ENCODE results near the gene STXBP5. TPM values are rescaled to one million over a fixed set of nuclear protein-coding genes. Genes with fewer than 3 reads are reported as not detected.

Gene STXBP5
- total RNA-seq, 1 experiment from 2014 or later, result 11.6 TPM

DNA sequence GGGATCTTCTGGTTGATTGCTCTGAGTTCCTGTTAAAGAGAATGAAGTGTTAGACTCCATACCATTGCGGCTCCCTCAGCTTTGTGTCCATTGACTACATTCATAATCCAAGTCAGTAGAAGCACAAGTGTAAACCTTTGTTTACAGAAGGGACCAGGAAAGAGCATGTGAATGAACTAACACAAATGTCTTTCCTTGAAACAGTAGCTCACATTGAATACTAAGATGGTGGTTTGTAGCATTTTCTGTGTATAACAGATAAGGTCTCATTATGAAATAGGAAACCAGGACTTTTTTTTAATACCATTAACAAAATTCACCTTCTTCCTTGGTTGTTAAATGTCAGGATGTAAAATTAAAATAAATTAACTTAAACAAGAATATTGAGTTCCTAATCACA, 8.4 kb downstream of the STXBP5 start:
- H3K4me2 ChIP-seq (ENCODE audit: insufficient read depth, insufficient read length, low read length), result no peak overlapping the region
- no peaks in the 10 kb centered on the region for H4K20me1 ChIP-seq (ENCODE audit: control insufficient read depth, insufficient read depth, insufficient read length)
- no peak overlapping the region for H2BK120ac ChIP-seq (ENCODE audit: low read depth, low read length, poor library complexity, severe bottlenecking)
- Mint-ChIP-seq H3K36me3 (ENCODE audit: insufficient read depth in 1 of 3, low read depth in 3 of 3) (no peaks in the 10 kb centered on the region; a peak in 1 of 7 replicates), H3K4me1 (no peaks in the 10 kb centered on the region; a peak in 1 of 4 replicates), H3K9me3 (no peaks in the 10 kb centered on the region), H3K27me3 (ENCODE audit: low read depth) (no peaks in the 10 kb centered on the region), H3K4me3 (no peak overlapping the region), H3K27ac (no peak overlapping the region)
- no peak overlapping the region for H3T11ph ChIP-seq (ENCODE audit: low read length)
- TF ChIP-seq, protein P1, sequence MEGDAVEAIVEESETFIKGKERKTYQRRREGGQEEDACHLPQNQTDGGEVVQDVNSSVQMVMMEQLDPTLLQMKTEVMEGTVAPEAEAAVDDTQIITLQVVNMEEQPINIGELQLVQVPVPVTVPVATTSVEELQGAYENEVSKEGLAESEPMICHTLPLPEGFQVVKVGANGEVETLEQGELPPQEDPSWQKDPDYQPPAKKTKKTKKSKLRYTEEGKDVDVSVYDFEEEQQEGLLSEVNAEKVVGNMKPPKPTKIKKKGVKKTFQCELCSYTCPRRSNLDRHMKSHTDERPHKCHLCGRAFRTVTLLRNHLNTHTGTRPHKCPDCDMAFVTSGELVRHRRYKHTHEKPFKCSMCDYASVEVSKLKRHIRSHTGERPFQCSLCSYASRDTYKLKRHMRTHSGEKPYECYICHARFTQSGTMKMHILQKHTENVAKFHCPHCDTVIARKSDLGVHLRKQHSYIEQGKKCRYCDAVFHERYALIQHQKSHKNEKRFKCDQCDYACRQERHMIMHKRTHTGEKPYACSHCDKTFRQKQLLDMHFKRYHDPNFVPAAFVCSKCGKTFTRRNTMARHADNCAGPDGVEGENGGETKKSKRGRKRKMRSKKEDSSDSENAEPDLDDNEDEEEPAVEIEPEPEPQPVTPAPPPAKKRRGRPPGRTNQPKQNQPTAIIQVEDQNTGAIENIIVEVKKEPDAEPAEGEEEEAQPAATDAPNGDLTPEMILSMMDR (conservative IDR thresholded peaks at IDR 0.05), result no peak
- no peak overlapping the region for H3K23ac ChIP-seq (ENCODE audit: insufficient read length, low read depth, low read length)
- no peaks in the 10 kb centered on the region for H3K4me1 ChIP-seq (ENCODE audit: insufficient read depth, low read length)
- no peak overlapping the region for H2BK5ac ChIP-seq (ENCODE audit: insufficient read length, low read length)
- peaks cover 2% of the 10 kb centered on the region for H3K79me1 ChIP-seq (ENCODE audit: insufficient read depth, low read depth, low read length, poor library complexity, severe bottlenecking)
- no peak overlapping the region for H2BK20ac ChIP-seq (ENCODE audit: low read depth, low read length, poor library complexity, severe bottlenecking)
- no peak overlapping the region for H3K9ac ChIP-seq (ENCODE audit: extremely low read depth, insufficient read length, low read length)
- no peak overlapping the region for H3K14ac ChIP-seq (ENCODE audit: insufficient read depth, low read length)
- no peak overlapping the region for H2AK5ac ChIP-seq (ENCODE audit: insufficient read length, low read length)
- H2BK15ac ChIP-seq (ENCODE audit: low read depth, low read length), result no peak overlapping the region
- H4K91ac ChIP-seq (ENCODE audit: insufficient read length, low read depth, low read length), result no peak overlapping the region
- H3K56ac ChIP-seq (ENCODE audit: insufficient read length, low read depth, low read length), result no peak overlapping the region
- no peaks in the 10 kb centered on the region for H3K27me3 ChIP-seq (ENCODE audit: insufficient read depth, low read length)
- no CpG with 5 or more reads among the region's 1 CpG for WGBS (ENCODE audit: extremely low coverage, insufficient read length, low lambda C conversion rate)
- no peak overlapping the region for H2BK12ac ChIP-seq (ENCODE audit: insufficient read length, low read depth, low read length)
- no peak for DNase-seq
- H3K4ac ChIP-seq (ENCODE audit: low read depth, low read length), result no peak overlapping the region
- H3K23me2 ChIP-seq (ENCODE audit: insufficient read length, low read depth, low read length, poor library complexity, severe bottlenecking), result no peaks in the 10 kb centered on the region
- H2AFZ ChIP-seq (ENCODE audit: low read length), result no peak overlapping the region
- no peaks in the 10 kb centered on the region for H3K79me2 ChIP-seq (ENCODE audit: insufficient read depth, low read length)
- H4K8ac ChIP-seq (replicated peaks; ENCODE audit: insufficient read length, low read depth, low read length), result no peak overlapping the region
- no peak overlapping the region for H3K27ac ChIP-seq (ENCODE audit: insufficient read length, low read depth, low read length)
- no peak overlapping the region for H4K5ac ChIP-seq (ENCODE audit: insufficient read length, low read depth, low read length)
- no peaks in the 10 kb centered on the region for H3K9me3 ChIP-seq (ENCODE audit: control insufficient read depth, low read depth, low read length)
- H3K18ac ChIP-seq (ENCODE audit: insufficient read length, low read depth, low read length), result no peak overlapping the region

All from H9 (cell line).